K562 (cell line): ENCODE data around the gene PRR15L. TPM values are rescaled to one million over a fixed set of nuclear protein-coding genes. Genes with fewer than 3 reads are reported as not detected.

ENCODE experiments used
- ATAC-seq: fragments of 200-7000 bp; cut with Tn5 transposase; 3 replicates; pipeline ENCODE4 v1.9.1; 2020; ENCODE audit warnings: moderate library complexity
- BruUV-seq: library from RNA; stranded (reverse); fragments of 400-500 nt; replicated peaks from 2 replicates; lab custom pipeline; 2021; lab: Mats Ljungman, UMichigan
- CTCF ChIA-PET: fragments of 300-600 bp; formaldehyde crosslinking; extraction: SDS; loops from one replicate; lab custom pipeline; 2021; ENCODE audit warnings: low intra/inter-chr PET ratio; lab: Yijun Ruan, JAX
- POLR2A ChIA-PET: fragments of 300-600, 350-650 bp; sonication (Branson Sonifier 250); formaldehyde crosslinking; extraction: SDS; loops from one replicate; lab custom pipeline; 2021; ENCODE audit warnings: antibody characterized with exemption, inconsistent platforms; lab: Yijun Ruan, JAX
- DNase-seq, 4 experiments: peaks; one replicate each; pipeline versions ENCODE4 v3.0.0 to v3.0.0-alpha.2; 2011 to 2018; ENCODE audit warnings: low spot score in 3 of 4, mixed read lengths in 3 of 4; ENCODE audit errors: extremely low read depth in 1 of 4
- FAIRE-seq: peaks from 2 replicates; lab custom pipeline; 2011; peaks lifted over from hg19 to GRCh38; lab: Jason Lieb, UNC
- H2AFZ ChIP-seq: 2 replicates; pipeline ENCODE4 v1.6.0; 2011; ENCODE audit warnings: low read depth, low read length, control low read depth, inconsistent platforms
- H3K27ac ChIP-seq: fragments of 200-600 bp; 3 replicates; pipeline ENCODE4 v1.8.0; 2011; ENCODE audit warnings: low read depth, mild to moderate bottlenecking, control low read depth, inconsistent platforms, low read length, moderate library complexity, mixed read lengths; ENCODE audit errors: extremely low read depth
- H3K27me3 ChIP-seq, 2 experiments: fragments of 300-600 bp in 1 of 2; 2 replicates in 1 of 2; 3 replicates in 1 of 2; pipeline versions ENCODE4 v1.6.0 to v1.8.0; 2011; ENCODE audit warnings: inconsistent platforms in 2 of 2, low read length in 2 of 2, mild to moderate bottlenecking in 1 of 2, mixed read lengths in 1 of 2, moderate library complexity in 1 of 2; ENCODE audit not compliant: control insufficient read depth in 2 of 2, insufficient read depth in 2 of 2
- H3K36me3 ChIP-seq: fragments of 300-600 bp; 3 replicates; pipeline ENCODE4 v1.8.0; 2011; ENCODE audit warnings: mild to moderate bottlenecking, low read length, inconsistent platforms; ENCODE audit not compliant: control insufficient read depth, insufficient read depth
- H3K4me1 ChIP-seq, 2 experiments: fragments of 200-600 bp in 1 of 2; replicated peaks in 1 of 2; 2 replicates in 1 of 2; 3 replicates in 1 of 2; pipeline versions ENCODE4 v1.5.1 to v1.8.0; 2011; ENCODE audit warnings: inconsistent platforms in 2 of 2, low read length in 2 of 2, mild to moderate bottlenecking in 1 of 2, mixed read lengths in 1 of 2, moderate library complexity in 1 of 2; ENCODE audit not compliant: control insufficient read depth in 2 of 2, insufficient read depth in 2 of 2
- H3K4me2 ChIP-seq: 2 replicates; pipeline ENCODE4 v1.6.1; 2011; ENCODE audit warnings: low read length, control low read depth, inconsistent platforms, mixed read lengths; ENCODE audit not compliant: insufficient read depth
- H3K4me3 ChIP-seq: fragments of 200-600 bp; sonication (generic), shearing (Covaris generic); 2 replicates; pipeline ENCODE4 v1.5.1; 2016; ENCODE audit warnings: control low read depth, inconsistent platforms
- H3K79me2 ChIP-seq: fragments of 200-600 bp; 3 replicates; pipeline ENCODE4 v1.8.0; 2011; ENCODE audit warnings: low read length, inconsistent platforms; ENCODE audit not compliant: control insufficient read depth, insufficient read depth
- H3K9ac ChIP-seq, 2 experiments: 2 replicates each; pipeline versions ENCODE4 v1.6.0 to v1.6.1; 2011; ENCODE audit warnings: low read depth in 2 of 2, low read length in 2 of 2, control low read depth in 1 of 2, inconsistent platforms in 1 of 2, mild to moderate bottlenecking in 1 of 2, mixed read lengths in 1 of 2; ENCODE audit not compliant: insufficient read depth in 1 of 2
- H3K9me1 ChIP-seq: one replicate; pipeline ENCODE4 v1.6.0; 2011; ENCODE audit warnings: inconsistent platforms, mild to moderate bottlenecking, low read length, moderate library complexity; ENCODE audit not compliant: control insufficient read depth, insufficient read depth
- H3K9me3 ChIP-seq: replicated peaks from 2 replicates; pipeline ENCODE4 v1.5.1; 2011; ENCODE audit warnings: low read depth, low read length, inconsistent platforms; ENCODE audit not compliant: control insufficient read depth, insufficient read depth
- H4K20me1 ChIP-seq: replicated peaks from 2 replicates; pipeline ENCODE4 v1.6.1; 2011; ENCODE audit warnings: low read length, inconsistent platforms, mixed read lengths; ENCODE audit not compliant: control insufficient read depth, insufficient read depth
- CHD2 ChIP-seq: IDR thresholded peaks from 2 replicates; pipeline ENCODE4 v1.6.1; 2011; ENCODE audit warnings: low read depth, low read length
- EWSR1 ChIP-seq: fragments of 450-650 bp; IDR thresholded peaks from 2 replicates; pipeline ENCODE4 v1.6.1; 2018; ENCODE audit warnings: borderline replicate concordance, mild to moderate bottlenecking, low read depth, moderate library complexity; ENCODE audit not compliant: partially characterized antibody
- MLLT1 ChIP-seq, 2 experiments: fragments of 450-650 bp; IDR thresholded peaks; 2 replicates each; pipeline ENCODE4 v1.6.1; 2016
- MTF1 ChIP-seq: fragments of 250-450 bp; sonication (Bioruptor Pico); IDR thresholded peaks from 2 replicates; pipeline ENCODE4 v1.9.0; 2021; ENCODE audit warnings: moderate library complexity, mild to moderate bottlenecking, inconsistent platforms, borderline replicate concordance
- RAD21 ChIP-seq, 2 experiments: fragments of 250-450 bp in 1 of 2; fragments of 450-650 bp in 1 of 2; sonication (Bioruptor Pico) in 1 of 2; formaldehyde crosslinking in 1 of 2; IDR thresholded peaks in 1 of 2; conservative IDR thresholded peaks in 1 of 2; 2 replicates each; pipeline versions ENCODE4 v1.4.0 to v1.8.0; 2020 to 2022; ENCODE audit warnings: mild to moderate bottlenecking in 2 of 2, moderate library complexity in 1 of 2
- SMAD4 ChIP-seq: fragments of 250-450 bp; sonication (Bioruptor Pico); conservative IDR thresholded peaks from 2 replicates; pipeline ENCODE4 v1.8.0; 2021; ENCODE audit warnings: inconsistent platforms, mild to moderate bottlenecking, moderate library complexity
- SOX6 ChIP-seq: fragments of 450-650 bp; IDR thresholded peaks from 2 replicates; pipeline ENCODE4 v1.6.1; 2014; ENCODE audit warnings: mild to moderate bottlenecking
- TAF7 ChIP-seq: fragments of 450-650 bp; IDR thresholded peaks from 2 replicates; pipeline ENCODE4 v1.6.1; 2016; ENCODE audit warnings: missing genetic modification characterization, missing compliant biosample characterization
- ZBTB1 ChIP-seq: sonication (generic); formaldehyde crosslinking; IDR thresholded peaks from 2 replicates; pipeline ENCODE4 v1.8.1; 2023; ENCODE audit warnings: missing genetic modification reagents, low read depth, mild to moderate bottlenecking, borderline replicate concordance
- ZNF347 ChIP-seq: fragments of 450-650 bp; formaldehyde crosslinking; IDR thresholded peaks from 2 replicates; pipeline ENCODE4 v1.4.0; 2020; ENCODE audit warnings: low read depth, mild to moderate bottlenecking, moderate library complexity
- ZNF586 ChIP-seq: fragments of 450-650 bp; formaldehyde crosslinking; conservative IDR thresholded peaks from 2 replicates; pipeline ENCODE4 v1.4.0; 2020; ENCODE audit warnings: mild to moderate bottlenecking, moderate library complexity
- WGBS: fragments of 100-300 bp; shearing (Covaris generic); methylation state at CpG from one replicate; pipeline ENCODE4 v1.1.6; 2016; ENCODE audit warnings: low coverage, mixed read lengths; ENCODE audit not compliant: insufficient coverage; ENCODE audit errors: missing lambda C conversion rate; 5-methylcytosine and 5-hydroxymethylcytosine counted together
- in situ Hi-C: fragments of 300-500 bp; cut with MboI; formaldehyde crosslinking; loops from 4 replicates; pipeline ENCODE4 v1.15.0; 2018; ENCODE audit warnings: inconsistent platforms, mixed read lengths
- intact Hi-C: fragments of 100-400 bp; cut with micrococcal nuclease; formaldehyde crosslinking; loops from 2 replicates; pipeline ENCODE4 v1.14.2; 2022
- polyA plus RNA-seq, 8 experiments: library from polyadenylated mRNA; depleted of rRNA in 4 of 8; stranded (reverse) in 5 of 8; unstranded in 3 of 8; fragments of >200 nt; fragmentation: Nextera tagmentation in 2 of 8; fragmentation: Illumina TruSeq in 1 of 8; extraction: Ambion mirVana in 2 of 8; extraction: Trizol in 1 of 8; gene quantifications; 2 replicates each; pipeline versions ENCODE4 v1.2.1 to v1.2.3, GENCODE V29; 2011 to 2014; ENCODE audit warnings: inconsistent platforms in 1 of 8, missing spikeins in 1 of 8
- total RNA-seq, 7 experiments: library from RNA; depleted of rRNA in 6 of 7; stranded (reverse); fragments of >200 nt in 6 of 7; fragmentation: Illumina TruSeq in 2 of 7; extraction: Trizol in 2 of 7; gene quantifications; 2 replicates each; pipeline versions ENCODE4 v1.2.1 to v1.2.3, GENCODE V29; 2011 to 2021; ENCODE audit warnings: low replicate concordance in 1 of 7

The PRR15L gene
- total and polyA plus RNA-seq, 9 of the 15 experiments (the other 6 are each of a cell fraction or from before 2014, with no cell fraction given) = 0.03 TPM; not detected in 8

- Histone ChIP-seq H3K79me2 (no peaks in the 10 kb centered on the region), H3K36me3 (peaks cover 28% of the 10 kb centered on the region; the same call in 2 of the 3 replicates), H3K27ac (no peak overlapping the region), H4K20me1 (peaks cover 12% of the 10 kb centered on the region; the same call in 1 of the 2 replicates), H3K9me1 (peaks cover 4% of the 10 kb centered on the region), H3K4me2 (no peak overlapping the region), H3K4me3 (no peak overlapping the region), H3K27me3 (no peaks in the 10 kb centered on the region), H3K9ac (no peak overlapping the region), H3K4me1 (peaks cover 36 to 43% of the 10 kb centered on the region in 2 experiments)
- no peak for FAIRE-seq
- 45% methylated on average over 5 of the region's 5 CpGs for WGBS
- CTCF ChIA-PET = no interaction called here
- TF ChIP-seq SOX6 = no peak
- TF ChIP-seq EWSR1 = no peak
- TF ChIP-seq MLLT1 (IDR thresholded peaks at IDR 0.05) = no peak
- TF ChIP-seq CHD2 = no peak
- no peak for TF ChIP-seq ZNF586 (CRISPR knock-in tag)
- no peak for TF ChIP-seq SMAD4 (CRISPR knock-in tag)
- TF ChIP-seq TAF7 = no peak
- no peak for TF ChIP-seq MTF1 (CRISPR knock-in tag)
- TF ChIP-seq RAD21 (CRISPR knock-in tag; conservative IDR thresholded peaks at IDR 0.05 in 1 of 2, IDR thresholded peaks at IDR 0.05 in 1 of 2) = no peak
- TF ChIP-seq ZBTB1 = no peak
- TF ChIP-seq ZNF347 = no peak
- TF ChIP-seq, all 486 proteins: peak for 0
- no peak for DNase-seq
- in situ Hi-C loops = no loop called here
- ATAC-seq = no peak
- intact Hi-C loops = no loop called here
- Histone ChIP-seq H3K9me3 (no peaks in the 10 kb centered on the region), H2AFZ (no peak overlapping the region)
- POLR2A ChIA-PET = interaction anchor here (0.9 to 1.5 kb wide), 3 partner anchors 9 to 16 kb away, joined by 4 to 7 read pairs (median 5); partner anchors contain the start of gene CDK5RAP3
- BruUV-seq = no TSS peak
Measured at GRCh38 chr17:47986520-47986919, 28.8 kb upstream of the PRR15L start.
